HepG2 (cell line): ENCODE data around the gene SLC25A1. TPM values are rescaled to one million over a fixed set of nuclear protein-coding genes. Genes with fewer than 3 reads are reported as not detected.

ENCODE experiments used
- ATF7-NPFF ChIP-seq: sonication (generic); formaldehyde crosslinking; IDR thresholded peaks from 2 replicates; pipeline ENCODE4 v1.8.1; 2023; ENCODE audit warnings: mild to moderate bottlenecking, low read depth, missing genetic modification reagents, moderate library complexity
- FOXK2 ChIP-seq: fragments of 450-650 bp; IDR thresholded peaks from 2 replicates; pipeline ENCODE4 v1.6.1; 2016
- MED1 ChIP-seq: sonication (generic); formaldehyde crosslinking; IDR thresholded peaks from 2 replicates; pipeline ENCODE4 v1.4.0; 2020; ENCODE audit warnings: missing genetic modification reagents
- MEIS1 ChIP-seq: sonication (generic); formaldehyde crosslinking; IDR thresholded peaks from 2 replicates; pipeline ENCODE4 v1.9.0; 2021; ENCODE audit warnings: mild to moderate bottlenecking, missing genetic modification reagents, moderate library complexity, borderline replicate concordance
- NFIC ChIP-seq: IDR thresholded peaks from 2 replicates; pipeline ENCODE4 v1.6.1; 2012; ENCODE audit warnings: mild to moderate bottlenecking, low read length, inconsistent platforms
- RBFOX2 ChIP-seq: fragments of 200-400 bp; formaldehyde crosslinking; IDR thresholded peaks from 2 replicates; pipeline ENCODE4 v1.6.1; 2017; ENCODE audit warnings: low read depth, mild to moderate bottlenecking, low read length
- RFXAP ChIP-seq: sonication (generic); formaldehyde crosslinking; IDR thresholded peaks from 2 replicates; pipeline ENCODE4 v1.4.0; 2020; ENCODE audit warnings: missing genetic modification reagents, borderline replicate concordance
- SATB2 ChIP-seq: sonication (generic); formaldehyde crosslinking; IDR thresholded peaks from 2 replicates; pipeline ENCODE4 v1.5.0; 2020; ENCODE audit warnings: missing genetic modification reagents
- TARDBP ChIP-seq: sonication (generic); formaldehyde crosslinking; IDR thresholded peaks from 2 replicates; pipeline ENCODE4 v1.8.0; 2022; ENCODE audit warnings: mild to moderate bottlenecking, missing genetic modification reagents
- TBX2 ChIP-seq: sonication (generic); formaldehyde crosslinking; IDR thresholded peaks from 2 replicates; pipeline ENCODE4 v1.5.0; 2020; ENCODE audit warnings: missing genetic modification reagents, mild to moderate bottlenecking, borderline replicate concordance
- TP53 ChIP-seq: sonication (generic); formaldehyde crosslinking; conservative IDR thresholded peaks from 2 replicates; pipeline ENCODE4 v1.4.0; 2020; ENCODE audit warnings: missing genetic modification reagents
- YEATS4 ChIP-seq: sonication (generic); formaldehyde crosslinking; IDR thresholded peaks from 2 replicates; pipeline ENCODE4 v1.4.0; 2020; ENCODE audit warnings: missing genetic modification reagents, borderline replicate concordance
- ZC3H4 ChIP-seq: sonication (generic); formaldehyde crosslinking; IDR thresholded peaks from 2 replicates; pipeline ENCODE4 v1.4.0; 2020; ENCODE audit warnings: missing genetic modification reagents, borderline replicate concordance
- ZKSCAN5 ChIP-seq: sonication (generic); formaldehyde crosslinking; IDR thresholded peaks from 2 replicates; pipeline ENCODE4 v1.5.1; 2020; ENCODE audit warnings: mild to moderate bottlenecking, missing genetic modification reagents
- ZNF703 ChIP-seq: sonication (generic); formaldehyde crosslinking; IDR thresholded peaks from 2 replicates; pipeline ENCODE4 v1.5.1; 2020; ENCODE audit warnings: missing genetic modification reagents, mild to moderate bottlenecking, moderate library complexity, borderline replicate concordance
- polyA plus RNA-seq, 8 experiments: library from polyadenylated mRNA; depleted of rRNA in 3 of 8; stranded (reverse) in 7 of 8; unstranded in 1 of 8; fragments of >200 nt; fragmentation: Illumina TruSeq in 4 of 8; extraction: Trizol in 4 of 8; gene quantifications; 2 replicates each; pipeline versions ENCODE4 v1.2.1 to v1.2.3, GENCODE V29; 2011 to 2016; ENCODE audit warnings: low read depth in 4 of 8, missing spikeins in 1 of 8, mixed read lengths in 1 of 8; ENCODE audit not compliant: insufficient read depth in 1 of 8
- total RNA-seq, 5 experiments: library from RNA; depleted of rRNA; stranded (reverse); fragments of >200 nt; fragmentation: Illumina TruSeq; extraction: Trizol; gene quantifications; 2 replicates each; pipeline ENCODE4 v1.2.3, GENCODE V29; 2016; ENCODE audit warnings: low read depth in 1 of 5
- TF ChIP-seq, protein P1 (sequence below): sonication (generic); formaldehyde crosslinking; IDR thresholded peaks from 2 replicates; pipeline ENCODE4 v1.5.1; 2020; ENCODE audit warnings: mild to moderate bottlenecking, missing genetic modification reagents, moderate library complexity
- TF ChIP-seq, protein P2 (sequence below): sonication (generic); formaldehyde crosslinking; IDR thresholded peaks from 2 replicates; pipeline ENCODE4 v1.4.0; 2020; ENCODE audit warnings: missing genetic modification reagents
- TF ChIP-seq, protein P3 (sequence below): sonication (generic); formaldehyde crosslinking; IDR thresholded peaks from 2 replicates; pipeline ENCODE4 v1.4.0; 2020; ENCODE audit warnings: mild to moderate bottlenecking, missing genetic modification reagents
- TF ChIP-seq, protein P4 (sequence below), 2 experiments: sonication (generic) in 1 of 2; formaldehyde crosslinking in 1 of 2; IDR thresholded peaks; 2 replicates each; pipeline versions ENCODE4 v1.4.0 to v1.6.1; 2018 to 2020; ENCODE audit warnings: missing genetic modification reagents in 2 of 2, borderline replicate concordance in 1 of 2, low read depth in 1 of 2, mild to moderate bottlenecking in 1 of 2, missing biosample characterization in 1 of 2

Gene SLC25A1
- total and polyA plus RNA-seq, 2 of the 13 experiments (the other 11 are each of a cell fraction or from before 2014, with no cell fraction given), result 49.4 to 161 TPM

DNA sequence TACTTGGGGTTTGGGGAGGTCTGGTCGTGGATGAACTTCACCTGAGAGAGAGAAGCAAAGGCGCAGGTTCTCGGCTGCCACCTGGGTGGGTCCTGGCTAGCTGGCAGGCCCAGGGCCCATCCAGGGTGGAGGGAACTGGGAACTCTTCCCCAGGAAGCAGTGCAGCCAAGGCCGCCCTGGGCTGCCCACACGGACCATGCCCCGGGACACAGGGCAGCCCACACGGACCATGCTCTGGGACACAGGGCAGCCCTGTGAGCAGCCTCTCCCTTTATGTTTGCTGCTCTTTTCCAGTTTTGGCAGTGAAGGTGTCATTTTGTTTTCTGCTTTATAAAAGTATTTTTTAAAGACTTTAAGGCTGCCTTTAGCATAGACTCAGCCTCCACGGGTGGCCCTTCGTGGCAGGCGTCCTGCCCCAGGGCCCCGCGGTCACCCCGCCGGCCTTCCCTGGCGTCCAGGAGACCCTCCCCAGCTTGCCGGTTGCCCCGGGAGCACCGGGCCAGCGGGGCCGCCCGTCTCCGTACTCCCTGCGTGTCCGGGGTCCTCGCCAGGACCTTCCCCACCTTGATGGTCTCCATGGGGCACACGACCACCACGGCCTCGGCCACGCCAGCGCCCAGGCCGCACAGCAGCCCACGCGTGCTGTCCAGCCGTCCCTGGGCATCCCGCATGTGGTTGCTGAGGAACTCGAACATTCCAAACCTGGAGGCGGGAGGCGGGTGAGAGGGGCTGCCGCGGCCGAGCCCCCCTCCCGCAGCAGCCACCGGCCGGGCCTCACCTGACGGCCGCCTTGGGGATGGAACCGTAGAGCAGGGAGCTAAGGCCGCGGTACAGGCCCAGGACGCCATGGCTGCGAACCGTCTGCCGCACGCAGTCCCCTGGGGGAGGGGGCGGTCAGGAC is 1.1 kb downstream of the SLC25A1 start (continued):
- TF ChIP-seq ZC3H4 (CRISPR knock-in tag) (no peak), NFIC (no peak), TBX2 (peak; percentile 9; the same call in 1 of the 2 replicates), ZKSCAN5 (no peak), ZNF703 (CRISPR knock-in tag) (0 out of 2 replicates have a peak, but pooled peaks have one; percentile 56), FOXK2 (no peak), MED1 (peak; percentile 8; the same call in 1 of the 2 replicates), TP53 (0 out of 2 replicates have a peak, but pooled peaks have one; percentile 23), RFXAP (CRISPR knock-in tag) (0 out of 2 replicates have a peak, but pooled peaks have one; percentile 46), ATF7-NPFF (peak; percentile 19; the same call in 1 of the 2 replicates), MEIS1 (CRISPR knock-in tag) (0 out of 2 replicates have a peak, but pooled peaks have one; percentile 21), TARDBP (peak; percentile 15; the same call in 1 of the 2 replicates), RBFOX2 (peak; percentile 40), SATB2 (CRISPR knock-in tag) (peak; percentile 36; the same call in 1 of the 2 replicates), YEATS4 (peak; percentile 37; the same call in 1 of the 2 replicates)
- TF ChIP-seq, protein P1, sequence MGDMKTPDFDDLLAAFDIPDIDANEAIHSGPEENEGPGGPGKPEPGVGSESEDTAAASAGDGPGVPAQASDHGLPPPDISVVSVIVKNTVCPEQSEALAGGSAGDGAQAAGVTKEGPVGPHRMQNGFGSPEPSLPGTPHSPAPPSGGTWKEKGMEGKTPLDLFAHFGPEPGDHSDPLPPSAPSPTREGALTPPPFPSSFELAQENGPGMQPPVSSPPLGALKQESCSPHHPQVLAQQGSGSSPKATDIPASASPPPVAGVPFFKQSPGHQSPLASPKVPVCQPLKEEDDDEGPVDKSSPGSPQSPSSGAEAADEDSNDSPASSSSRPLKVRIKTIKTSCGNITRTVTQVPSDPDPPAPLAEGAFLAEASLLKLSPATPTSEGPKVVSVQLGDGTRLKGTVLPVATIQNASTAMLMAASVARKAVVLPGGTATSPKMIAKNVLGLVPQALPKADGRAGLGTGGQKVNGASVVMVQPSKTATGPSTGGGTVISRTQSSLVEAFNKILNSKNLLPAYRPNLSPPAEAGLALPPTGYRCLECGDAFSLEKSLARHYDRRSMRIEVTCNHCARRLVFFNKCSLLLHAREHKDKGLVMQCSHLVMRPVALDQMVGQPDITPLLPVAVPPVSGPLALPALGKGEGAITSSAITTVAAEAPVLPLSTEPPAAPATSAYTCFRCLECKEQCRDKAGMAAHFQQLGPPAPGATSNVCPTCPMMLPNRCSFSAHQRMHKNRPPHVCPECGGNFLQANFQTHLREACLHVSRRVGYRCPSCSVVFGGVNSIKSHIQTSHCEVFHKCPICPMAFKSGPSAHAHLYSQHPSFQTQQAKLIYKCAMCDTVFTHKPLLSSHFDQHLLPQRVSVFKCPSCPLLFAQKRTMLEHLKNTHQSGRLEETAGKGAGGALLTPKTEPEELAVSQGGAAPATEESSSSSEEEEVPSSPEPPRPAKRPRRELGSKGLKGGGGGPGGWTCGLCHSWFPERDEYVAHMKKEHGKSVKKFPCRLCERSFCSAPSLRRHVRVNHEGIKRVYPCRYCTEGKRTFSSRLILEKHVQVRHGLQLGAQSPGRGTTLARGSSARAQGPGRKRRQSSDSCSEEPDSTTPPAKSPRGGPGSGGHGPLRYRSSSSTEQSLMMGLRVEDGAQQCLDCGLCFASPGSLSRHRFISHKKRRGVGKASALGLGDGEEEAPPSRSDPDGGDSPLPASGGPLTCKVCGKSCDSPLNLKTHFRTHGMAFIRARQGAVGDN (CRISPR knock-in tag), result peak; percentile 74
- TF ChIP-seq, protein P2, sequence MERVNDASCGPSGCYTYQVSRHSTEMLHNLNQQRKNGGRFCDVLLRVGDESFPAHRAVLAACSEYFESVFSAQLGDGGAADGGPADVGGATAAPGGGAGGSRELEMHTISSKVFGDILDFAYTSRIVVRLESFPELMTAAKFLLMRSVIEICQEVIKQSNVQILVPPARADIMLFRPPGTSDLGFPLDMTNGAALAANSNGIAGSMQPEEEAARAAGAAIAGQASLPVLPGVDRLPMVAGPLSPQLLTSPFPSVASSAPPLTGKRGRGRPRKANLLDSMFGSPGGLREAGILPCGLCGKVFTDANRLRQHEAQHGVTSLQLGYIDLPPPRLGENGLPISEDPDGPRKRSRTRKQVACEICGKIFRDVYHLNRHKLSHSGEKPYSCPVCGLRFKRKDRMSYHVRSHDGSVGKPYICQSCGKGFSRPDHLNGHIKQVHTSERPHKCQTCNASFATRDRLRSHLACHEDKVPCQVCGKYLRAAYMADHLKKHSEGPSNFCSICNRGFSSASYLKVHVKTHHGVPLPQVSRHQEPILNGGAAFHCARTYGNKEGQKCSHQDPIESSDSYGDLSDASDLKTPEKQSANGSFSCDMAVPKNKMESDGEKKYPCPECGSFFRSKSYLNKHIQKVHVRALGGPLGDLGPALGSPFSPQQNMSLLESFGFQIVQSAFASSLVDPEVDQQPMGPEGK (CRISPR knock-in tag), result 0 out of 2 replicates have a peak, but pooled peaks have one; percentile 3
- TF ChIP-seq, protein P3, sequence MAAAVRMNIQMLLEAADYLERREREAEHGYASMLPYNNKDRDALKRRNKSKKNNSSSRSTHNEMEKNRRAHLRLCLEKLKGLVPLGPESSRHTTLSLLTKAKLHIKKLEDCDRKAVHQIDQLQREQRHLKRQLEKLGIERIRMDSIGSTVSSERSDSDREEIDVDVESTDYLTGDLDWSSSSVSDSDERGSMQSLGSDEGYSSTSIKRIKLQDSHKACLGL (CRISPR knock-in tag), result 0 out of 2 replicates have a peak, but pooled peaks have one; percentile 4
- TF ChIP-seq, protein P4, sequence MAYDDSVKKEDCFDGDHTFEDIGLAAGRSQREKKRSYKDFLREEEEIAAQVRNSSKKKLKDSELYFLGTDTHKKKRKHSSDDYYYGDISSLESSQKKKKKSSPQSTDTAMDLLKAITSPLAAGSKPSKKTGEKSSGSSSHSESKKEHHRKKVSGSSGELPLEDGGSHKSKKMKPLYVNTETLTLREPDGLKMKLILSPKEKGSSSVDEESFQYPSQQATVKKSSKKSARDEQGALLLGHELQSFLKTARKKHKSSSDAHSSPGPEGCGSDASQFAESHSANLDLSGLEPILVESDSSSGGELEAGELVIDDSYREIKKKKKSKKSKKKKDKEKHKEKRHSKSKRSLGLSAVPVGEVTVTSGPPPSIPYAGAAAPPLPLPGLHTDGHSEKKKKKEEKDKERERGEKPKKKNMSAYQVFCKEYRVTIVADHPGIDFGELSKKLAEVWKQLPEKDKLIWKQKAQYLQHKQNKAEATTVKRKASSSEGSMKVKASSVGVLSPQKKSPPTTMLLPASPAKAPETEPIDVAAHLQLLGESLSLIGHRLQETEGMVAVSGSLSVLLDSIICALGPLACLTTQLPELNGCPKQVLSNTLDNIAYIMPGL (CRISPR knock-in tag; IDR thresholded peaks at IDR 0.05; ENCODE audit: borderline replicate concordance in 1 of 2, low read depth in 1 of 2), result peak in 1 of 2 experiments; percentile 72; a peak in 2 of 4 replicates
